GM18520 (cell line): ENCODE measurements around the gene GSTA1.
"Not testable (repeated sequence)": the region's sequence is repeated elsewhere in the genome, so short reads cannot be mapped to it uniquely, and the experiment has no call there.

Experiments used
- ATAC-seq: cut with Tn5 transposase; IDR thresholded peaks from one replicate; pipeline ENCODE4 v1.9.1; 2021; ENCODE audit not compliant: unreplicated experiment

GSTA1 gene

GRCh38 chr6:52759085-52759484, 44.5 kb downstream of the GSTA1 start:
- ATAC-seq = no peak

- not testable (repeated sequence) for ATAC-seq
These were observed 45.8 kb downstream of the GSTA1 start for GRCh38 chr6:52757651-52758338.

GRCh38 chr6:52754443-52754842, 49.2 kb downstream of the GSTA1 start:
- ATAC-seq = no peak

GRCh38 chr6:52753137-52753536, 50.5 kb downstream of the GSTA1 start:
- ATAC-seq = not testable (repeated sequence)

- ATAC-seq = no peak
These were observed 51.3 kb downstream of the GSTA1 start for GRCh38 chr6:52752310-52752709.

GRCh38 chr6:52749556-52750152, 54.0 kb downstream of the GSTA1 start:
- ATAC-seq = no peak

GRCh38 chr6:52747301-52747700, 56.3 kb downstream of the GSTA1 start:
- not testable (repeated sequence) for ATAC-seq

GRCh38 chr6:52746213-52746612, 57.4 kb downstream of the GSTA1 start:
- ATAC-seq = no peak

GRCh38 chr6:52745764-52746201, 57.8 kb downstream of the GSTA1 start:
- no peak for ATAC-seq

- no peak for ATAC-seq
These were observed 61.7 kb downstream of the GSTA1 start for GRCh38 chr6:52741872-52742271.
